HepG2 (cell line): ENCODE measurements around the gene IL2RG. TPM values are rescaled to one million over a fixed set of nuclear protein-coding genes. Genes with fewer than 3 reads are reported as not detected.

Experiments used
- HMGA1 ChIP-seq: sonication (generic); formaldehyde crosslinking; conservative IDR thresholded peaks from 2 replicates; pipeline ENCODE4 v1.4.0; 2020; ENCODE audit warnings: missing genetic modification reagents
- IKZF4 ChIP-seq: sonication (generic); formaldehyde crosslinking; IDR thresholded peaks from 2 replicates; pipeline ENCODE4 v1.5.1; 2020; ENCODE audit warnings: borderline replicate concordance, mild to moderate bottlenecking, low read depth, missing genetic modification reagents; ENCODE audit errors: not compliant biosample characterization
- NFAT5 ChIP-seq: sonication (generic); formaldehyde crosslinking; IDR thresholded peaks from 2 replicates; pipeline ENCODE4 v1.4.0; 2020; ENCODE audit warnings: missing genetic modification reagents
- PBX3 ChIP-seq: sonication (generic); formaldehyde crosslinking; IDR thresholded peaks from 2 replicates; pipeline ENCODE4 v1.8.1; 2023; ENCODE audit warnings: missing genetic modification reagents, inconsistent platforms, borderline replicate concordance
- REXO4 ChIP-seq: sonication (generic); formaldehyde crosslinking; IDR thresholded peaks from 2 replicates; pipeline ENCODE4 v1.8.0; 2022; ENCODE audit warnings: missing genetic modification reagents, mild to moderate bottlenecking, borderline replicate concordance
- TCF7 ChIP-seq: sonication (generic); IDR thresholded peaks from 2 replicates; pipeline ENCODE4 v1.6.1; 2016; ENCODE audit warnings: antibody characterized with exemption, low read depth
- ZBTB4 ChIP-seq: sonication (generic); formaldehyde crosslinking; IDR thresholded peaks from 2 replicates; pipeline ENCODE4 v1.4.0; 2020; ENCODE audit warnings: missing genetic modification reagents, mild to moderate bottlenecking, borderline replicate concordance
- ZFY ChIP-seq: sonication (generic); formaldehyde crosslinking; IDR thresholded peaks from 2 replicates; pipeline ENCODE4 v1.4.0; 2020; ENCODE audit warnings: missing genetic modification reagents
- ZNF326 ChIP-seq: sonication (generic); formaldehyde crosslinking; IDR thresholded peaks from 2 replicates; pipeline ENCODE4 v1.4.0; 2020; ENCODE audit warnings: missing genetic modification reagents, borderline replicate concordance
- ZNF737 ChIP-seq: sonication (generic); formaldehyde crosslinking; IDR thresholded peaks from 2 replicates; pipeline ENCODE4 v1.5.0; 2020; ENCODE audit warnings: missing genetic modification reagents, mild to moderate bottlenecking, borderline replicate concordance
- ZNF770 ChIP-seq: sonication (generic); formaldehyde crosslinking; IDR thresholded peaks from 2 replicates; pipeline ENCODE4 v1.5.0; 2020; ENCODE audit warnings: mild to moderate bottlenecking, missing genetic modification reagents
- ZNF780A ChIP-seq: sonication (generic); formaldehyde crosslinking; IDR thresholded peaks from 2 replicates; pipeline ENCODE4 v1.8.0; 2022; ENCODE audit warnings: mild to moderate bottlenecking, missing genetic modification reagents, moderate library complexity
- ZNF841 ChIP-seq: sonication (generic); formaldehyde crosslinking; IDR thresholded peaks from 2 replicates; pipeline ENCODE4 v1.8.1; 2023; ENCODE audit warnings: missing genetic modification reagents, borderline replicate concordance
- polyA plus RNA-seq, 8 experiments: library from polyadenylated mRNA; depleted of rRNA in 3 of 8; stranded (reverse) in 7 of 8; unstranded in 1 of 8; fragments of >200 nt; fragmentation: Illumina TruSeq in 4 of 8; extraction: Trizol in 4 of 8; gene quantifications; 2 replicates each; pipeline versions ENCODE4 v1.2.1 to v1.2.3, GENCODE V29; 2011 to 2016; ENCODE audit warnings: low read depth in 4 of 8, missing spikeins in 1 of 8, mixed read lengths in 1 of 8; ENCODE audit not compliant: insufficient read depth in 1 of 8
- total RNA-seq, 5 experiments: library from RNA; depleted of rRNA; stranded (reverse); fragments of >200 nt; fragmentation: Illumina TruSeq; extraction: Trizol; gene quantifications; 2 replicates each; pipeline ENCODE4 v1.2.3, GENCODE V29; 2016; ENCODE audit warnings: low read depth in 1 of 5

Gene IL2RG
- total and polyA plus RNA-seq, 2 of the 13 experiments (the other 11 are each of a cell fraction or from before 2014, with no cell fraction given), result 0.98 TPM; not detected in 1

GRCh38 chrX:71068044-71068918, 43.1 kb downstream of the IL2RG start, which contains the start of gene SNX12 (continued):
- TF ChIP-seq ZFY (CRISPR knock-in tag), result peak; percentile 55
- TF ChIP-seq ZNF780A (CRISPR knock-in tag), result no peak
- TF ChIP-seq REXO4 (CRISPR knock-in tag), result no peak
- TF ChIP-seq ZNF770 (CRISPR knock-in tag), result 0 out of 2 replicates have a peak, but pooled peaks have one; percentile 24
- TF ChIP-seq HMGA1 (CRISPR knock-in tag), result no peak
- no peak for TF ChIP-seq TCF7
- no peak for TF ChIP-seq ZNF737 (CRISPR knock-in tag)
- no peak for TF ChIP-seq PBX3
- no peak for TF ChIP-seq ZBTB4 (CRISPR knock-in tag)
- TF ChIP-seq ZNF326 (CRISPR knock-in tag), result no peak
- TF ChIP-seq IKZF4 (CRISPR knock-in tag), result no peak
- no peak for TF ChIP-seq ZNF841 (CRISPR knock-in tag)
- no peak for TF ChIP-seq NFAT5
